A204.1 (cell line): Measurements from ENCODE around the gene ATP1A4.

Experiments
- FAIRE-seq: peaks from 2 replicates; lab custom pipeline; 2012; peaks lifted over from hg19 to GRCh38; lab: Jason Lieb, UNC

Gene ATP1A4

GRCh38 chr1:160177231-160177630 is 25.8 kb downstream of the ATP1A4 start:
- no peak for FAIRE-seq

GRCh38 chr1:160177667-160178066 is 26.3 kb downstream of the ATP1A4 start:
- no peak for FAIRE-seq

- no peak for FAIRE-seq
Observed at GRCh38 chr1:160178731-160179130, 27.3 kb downstream of the ATP1A4 start.

- no peak for FAIRE-seq
Observed at GRCh38 chr1:160179336-160179735, 27.9 kb downstream of the ATP1A4 start.

GRCh38 chr1:160186246-160186645 is 34.8 kb downstream of the ATP1A4 start:
- no peak for FAIRE-seq

GRCh38 chr1:160186729-160187128 is 35.3 kb downstream of the ATP1A4 start:
- no peak for FAIRE-seq

GRCh38 chr1:160187407-160187806 is 36.0 kb downstream of the ATP1A4 start:
- FAIRE-seq, result no peak

- no peak for FAIRE-seq
Observed at GRCh38 chr1:160188341-160188740, 36.9 kb downstream of the ATP1A4 start.

- no peak for FAIRE-seq
Observed at GRCh38 chr1:160189649-160190625, 38.5 kb downstream of the ATP1A4 start, which contains the start of gene CASQ1. Gene CASQ1 (plus strand): TSS chr1:160190575. CDS start chr1:160190752, 177 bp downstream.

- FAIRE-seq, result no peak
Observed at GRCh38 chr1:160191756-160192155, 40.4 kb downstream of the ATP1A4 start.

- no peak for FAIRE-seq
Observed at GRCh38 chr1:160192234-160192633, 40.8 kb downstream of the ATP1A4 start.

- no peak for FAIRE-seq
Observed at GRCh38 chr1:160193091-160193819, 41.9 kb downstream of the ATP1A4 start.

GRCh38 chr1:160193832-160194736 is 42.7 kb downstream of the ATP1A4 start:
- no peak for FAIRE-seq

- no peak for FAIRE-seq
Observed at GRCh38 chr1:160194737-160195059, 43.3 kb downstream of the ATP1A4 start.

- no peak for FAIRE-seq
Observed at GRCh38 chr1:160196143-160196542, 44.7 kb downstream of the ATP1A4 start.

GRCh38 chr1:160197231-160197630 is 45.8 kb downstream of the ATP1A4 start:
- no peak for FAIRE-seq

- no peak for FAIRE-seq
Observed at GRCh38 chr1:160200786-160201185, 49.4 kb downstream of the ATP1A4 start.

GRCh38 chr1:160204526-160205241 is 53.3 kb downstream of the ATP1A4 start:
- no peak for FAIRE-seq

GRCh38 chr1:160205242-160206035 is 54.0 kb downstream of the ATP1A4 start, which contains the start of gene PEA15:
Gene PEA15 (plus strand): TSS chr1:160205384. CDS start chr1:160211545, 6,161 bp downstream.
- no peak for FAIRE-seq

GRCh38 chr1:160206036-160206389 is 54.6 kb downstream of the ATP1A4 start:
- FAIRE-seq, result no peak
